HepG2 (cell line): Measurements from ENCODE around the gene ARID1A. TPM values are rescaled to one million over a fixed set of nuclear protein-coding genes. Genes with fewer than 3 reads are reported as not detected.

Source experiments
- CREB3 ChIP-seq: sonication (generic); formaldehyde crosslinking; IDR thresholded peaks from 2 replicates; pipeline ENCODE4 v1.5.0; 2020; ENCODE audit warnings: missing genetic modification reagents
- KDM4B ChIP-seq: sonication (generic); formaldehyde crosslinking; IDR thresholded peaks from 2 replicates; pipeline ENCODE4 v1.4.0; 2020; ENCODE audit warnings: missing genetic modification reagents
- KLF15 ChIP-seq: sonication (generic); formaldehyde crosslinking; IDR thresholded peaks from 2 replicates; pipeline ENCODE4 v1.8.1; 2023; ENCODE audit warnings: borderline replicate concordance, mild to moderate bottlenecking, inconsistent platforms, missing genetic modification reagents, mixed read lengths
- MLLT10 ChIP-seq: sonication (generic); formaldehyde crosslinking; IDR thresholded peaks from 2 replicates; pipeline ENCODE4 v1.4.0; 2020; ENCODE audit warnings: missing genetic modification reagents
- NCOA2 ChIP-seq: sonication (generic); formaldehyde crosslinking; IDR thresholded peaks from 2 replicates; pipeline ENCODE4 v1.8.0; 2022; ENCODE audit warnings: inconsistent platforms
- NFE2L2 ChIP-seq: fragments of 150-350 bp; IDR thresholded peaks from 2 replicates; pipeline ENCODE4 v1.6.1; 2014; ENCODE audit warnings: low read length
- STAT6 ChIP-seq: sonication (generic); formaldehyde crosslinking; IDR thresholded peaks from 2 replicates; pipeline ENCODE4 v1.4.0; 2020; ENCODE audit warnings: missing genetic modification reagents, mild to moderate bottlenecking, borderline replicate concordance
- TBX3 ChIP-seq: fragments of 450-650 bp; IDR thresholded peaks from 2 replicates; pipeline ENCODE4 v1.6.1; 2017; ENCODE audit warnings: antibody characterized with exemption, mild to moderate bottlenecking, inconsistent platforms, borderline replicate concordance
- ZBTB33 ChIP-seq: sonication (generic); formaldehyde crosslinking; IDR thresholded peaks from 2 replicates; pipeline ENCODE4 v1.4.0; 2020; ENCODE audit warnings: missing genetic modification reagents
- ZBTB4 ChIP-seq: sonication (generic); formaldehyde crosslinking; IDR thresholded peaks from 2 replicates; pipeline ENCODE4 v1.4.0; 2020; ENCODE audit warnings: missing genetic modification reagents, mild to moderate bottlenecking, borderline replicate concordance
- ZFP62 ChIP-seq: sonication (generic); formaldehyde crosslinking; IDR thresholded peaks from 2 replicates; pipeline ENCODE4 v1.4.0; 2020; ENCODE audit warnings: missing genetic modification reagents
- ZFP91 ChIP-seq: sonication (generic); formaldehyde crosslinking; IDR thresholded peaks from 2 replicates; pipeline ENCODE4 v1.9.0; 2022; ENCODE audit warnings: missing genetic modification reagents, mild to moderate bottlenecking, borderline replicate concordance
- ZNF501 ChIP-seq: sonication (generic); formaldehyde crosslinking; IDR thresholded peaks from 2 replicates; pipeline ENCODE4 v1.5.1; 2020; ENCODE audit warnings: mild to moderate bottlenecking, moderate library complexity, missing genetic modification reagents
- ZNF549 ChIP-seq: sonication (generic); formaldehyde crosslinking; IDR thresholded peaks from 2 replicates; pipeline ENCODE4 v1.5.0; 2020; ENCODE audit warnings: missing genetic modification reagents
- ZNF552 ChIP-seq: sonication (generic); formaldehyde crosslinking; IDR thresholded peaks from 2 replicates; pipeline ENCODE4 v1.9.0; 2022; ENCODE audit warnings: missing genetic modification reagents, mild to moderate bottlenecking, borderline replicate concordance
- ZNF569 ChIP-seq: sonication (generic); formaldehyde crosslinking; IDR thresholded peaks from 2 replicates; pipeline ENCODE4 v1.5.0; 2020; ENCODE audit warnings: mild to moderate bottlenecking, missing genetic modification reagents, moderate library complexity, borderline replicate concordance
- ZNF629 ChIP-seq: sonication (generic); formaldehyde crosslinking; conservative IDR thresholded peaks from 2 replicates; pipeline ENCODE4 v1.5.0; 2020; ENCODE audit warnings: missing genetic modification reagents
- ZNF747 ChIP-seq: sonication (generic); formaldehyde crosslinking; IDR thresholded peaks from 2 replicates; pipeline ENCODE4 v1.8.1; 2023; ENCODE audit warnings: missing genetic modification reagents, mild to moderate bottlenecking, borderline replicate concordance
- ZNF782 ChIP-seq: sonication (generic); formaldehyde crosslinking; IDR thresholded peaks from 2 replicates; pipeline ENCODE4 v1.4.0; 2020; ENCODE audit warnings: missing genetic modification reagents, mild to moderate bottlenecking, borderline replicate concordance
- polyA plus RNA-seq, 8 experiments: library from polyadenylated mRNA; depleted of rRNA in 3 of 8; stranded (reverse) in 7 of 8; unstranded in 1 of 8; fragments of >200 nt; fragmentation: Illumina TruSeq in 4 of 8; extraction: Trizol in 4 of 8; gene quantifications; 2 replicates each; pipeline versions ENCODE4 v1.2.1 to v1.2.3, GENCODE V29; 2011 to 2016; ENCODE audit warnings: low read depth in 4 of 8, missing spikeins in 1 of 8, mixed read lengths in 1 of 8; ENCODE audit not compliant: insufficient read depth in 1 of 8
- total RNA-seq, 5 experiments: library from RNA; depleted of rRNA; stranded (reverse); fragments of >200 nt; fragmentation: Illumina TruSeq; extraction: Trizol; gene quantifications; 2 replicates each; pipeline ENCODE4 v1.2.3, GENCODE V29; 2016; ENCODE audit warnings: low read depth in 1 of 5

The ARID1A gene
- total and polyA plus RNA-seq, 2 of the 13 experiments (the other 11 are each of a cell fraction or from before 2014, with no cell fraction given): 11.9 to 15.9 TPM

- TF ChIP-seq ZNF549 (CRISPR knock-in tag) (no peak), ZNF747 (0 out of 2 replicates have a peak, but pooled peaks have one; percentile 70), ZNF501 (CRISPR knock-in tag) (0 out of 2 replicates have a peak, but pooled peaks have one; percentile 53), ZFP91 (CRISPR knock-in tag) (no peak), ZNF629 (CRISPR knock-in tag) (no peak), ZNF782 (CRISPR knock-in tag) (peak; percentile 42; the same call in 1 of the 2 replicates), ZNF569 (no peak), NCOA2 (CRISPR knock-in tag) (0 out of 2 replicates have a peak, but pooled peaks have one; percentile 29), KLF15 (no peak), ZBTB33 (no peak), ZBTB4 (CRISPR knock-in tag) (no peak), ZFP62 (CRISPR knock-in tag) (no peak), TBX3 (peak; percentile 27; the same call in 1 of the 2 replicates), CREB3 (no peak), KDM4B (0 out of 2 replicates have a peak, but pooled peaks have one; percentile 46), ZNF552 (CRISPR knock-in tag) (0 out of 2 replicates have a peak, but pooled peaks have one; percentile 58), MLLT10 (CRISPR knock-in tag) (no peak), STAT6 (CRISPR knock-in tag) (no peak), NFE2L2 (no peak)
Measured at GRCh38 chr1:26692211-26692792, 3.5 kb upstream of the ARID1A start (continued).
